SKM-1 (cell line): ENCODE results near the gene CDH20.
A peak's percentile ranks its signal among the peaks of the same experiment; 100 is the strongest.

Source experiments
- DNase-seq: peaks from one replicate; lab custom pipeline; 2025; ENCODE audit not compliant: unreplicated experiment; lab: John Stamatoyannopoulos, UW

Gene CDH20

GRCh38 chr18:61528961-61529360 is 195.7 kb downstream of the CDH20 start:
- DNase-seq, result no peak

GRCh38 chr18:61530681-61531080 is 197.5 kb downstream of the CDH20 start:
- no peak for DNase-seq

- no peak for DNase-seq
Measured at GRCh38 chr18:61531182-61531581, 198.0 kb downstream of the CDH20 start.

- no peak for DNase-seq
Measured at GRCh38 chr18:61531891-61532290, 198.7 kb downstream of the CDH20 start.

GRCh38 chr18:61535401-61535800 is 202.2 kb downstream of the CDH20 start:
- DNase-seq, result no peak

GRCh38 chr18:61541673-61542072 is 208.4 kb downstream of the CDH20 start:
- no peak for DNase-seq

- no peak for DNase-seq
Measured at GRCh38 chr18:61542596-61542995, 209.4 kb downstream of the CDH20 start.

- no peak for DNase-seq
Measured at GRCh38 chr18:61543518-61543917, 210.3 kb downstream of the CDH20 start.

GRCh38 chr18:61544178-61544577 is 210.9 kb downstream of the CDH20 start:
- no peak for DNase-seq

- DNase-seq, result no peak
Measured at GRCh38 chr18:61545281-61546245, 212.3 kb downstream of the CDH20 start.

- no peak for DNase-seq
Measured at GRCh38 chr18:61546590-61546989, 213.4 kb downstream of the CDH20 start.

GRCh38 chr18:61549416-61549815 is 216.2 kb downstream of the CDH20 start:
- DNase-seq, result no peak

- DNase-seq, result no peak
Measured at GRCh38 chr18:61549889-61550288, 216.7 kb downstream of the CDH20 start.

- DNase-seq, result peak; percentile 66
Measured at GRCh38 chr18:61551586-61551985, 218.4 kb downstream of the CDH20 start.

GRCh38 chr18:61553045-61553659 is 219.9 kb downstream of the CDH20 start:
- DNase-seq, result no peak

- no peak for DNase-seq
Measured at GRCh38 chr18:61554117-61554776, 221.0 kb downstream of the CDH20 start.

GRCh38 chr18:61554946-61555361 is 221.7 kb downstream of the CDH20 start:
- no peak for DNase-seq

- DNase-seq, result no peak
Measured at GRCh38 chr18:61556316-61556715, 223.1 kb downstream of the CDH20 start.

- DNase-seq, result no peak
Measured at GRCh38 chr18:61556862-61557261, 223.6 kb downstream of the CDH20 start.

- no peak for DNase-seq
Measured at GRCh38 chr18:61569176-61569892, 236.1 kb downstream of the CDH20 start.

GRCh38 chr18:61570070-61570469 is 236.8 kb downstream of the CDH20 start:
- DNase-seq, result no peak
